Peyer's patch (tissue), 4 donors: Measurements from ENCODE around the gene DCHS2.

Experiments used
- POLR2A ChIP-seq, 2 donors: fragments of 450-650 bp; IDR thresholded peaks; one replicate each; pipeline ENCODE4 v1.5.1; 2017; ENCODE audit warnings: antibody characterized with exemption in 2 of 2, mild to moderate bottlenecking in 2 of 2, moderate library complexity in 2 of 2
- TF ChIP-seq, protein P1 (sequence below), 6 experiments: fragments of 450-650 bp in 4 of 6; fragments of 200-600 bp in 2 of 6; sonication (generic) in 1 of 6; IDR thresholded peaks; one replicate each; pipeline ENCODE4 v1.5.1; 2017 to 2019; ENCODE audit warnings: antibody characterized with exemption in 6 of 6, mild to moderate bottlenecking in 3 of 6, moderate library complexity in 1 of 6

- TF ChIP-seq POLR2A (IDR thresholded peaks at IDR 0.05) = no peak
- TF ChIP-seq, protein P1, sequence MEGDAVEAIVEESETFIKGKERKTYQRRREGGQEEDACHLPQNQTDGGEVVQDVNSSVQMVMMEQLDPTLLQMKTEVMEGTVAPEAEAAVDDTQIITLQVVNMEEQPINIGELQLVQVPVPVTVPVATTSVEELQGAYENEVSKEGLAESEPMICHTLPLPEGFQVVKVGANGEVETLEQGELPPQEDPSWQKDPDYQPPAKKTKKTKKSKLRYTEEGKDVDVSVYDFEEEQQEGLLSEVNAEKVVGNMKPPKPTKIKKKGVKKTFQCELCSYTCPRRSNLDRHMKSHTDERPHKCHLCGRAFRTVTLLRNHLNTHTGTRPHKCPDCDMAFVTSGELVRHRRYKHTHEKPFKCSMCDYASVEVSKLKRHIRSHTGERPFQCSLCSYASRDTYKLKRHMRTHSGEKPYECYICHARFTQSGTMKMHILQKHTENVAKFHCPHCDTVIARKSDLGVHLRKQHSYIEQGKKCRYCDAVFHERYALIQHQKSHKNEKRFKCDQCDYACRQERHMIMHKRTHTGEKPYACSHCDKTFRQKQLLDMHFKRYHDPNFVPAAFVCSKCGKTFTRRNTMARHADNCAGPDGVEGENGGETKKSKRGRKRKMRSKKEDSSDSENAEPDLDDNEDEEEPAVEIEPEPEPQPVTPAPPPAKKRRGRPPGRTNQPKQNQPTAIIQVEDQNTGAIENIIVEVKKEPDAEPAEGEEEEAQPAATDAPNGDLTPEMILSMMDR (IDR thresholded peaks at IDR 0.05) = no peak
These were observed 49.6 kb downstream of the DCHS2 start for GRCh38 chr4:154441982-154442381.
